SIG-M5 (cell line): ENCODE results near the gene ISYNA1.

Source experiments
- DNase-seq: peaks from one replicate; lab custom pipeline; 2025; lab: John Stamatoyannopoulos, UW

Gene ISYNA1

DNA sequence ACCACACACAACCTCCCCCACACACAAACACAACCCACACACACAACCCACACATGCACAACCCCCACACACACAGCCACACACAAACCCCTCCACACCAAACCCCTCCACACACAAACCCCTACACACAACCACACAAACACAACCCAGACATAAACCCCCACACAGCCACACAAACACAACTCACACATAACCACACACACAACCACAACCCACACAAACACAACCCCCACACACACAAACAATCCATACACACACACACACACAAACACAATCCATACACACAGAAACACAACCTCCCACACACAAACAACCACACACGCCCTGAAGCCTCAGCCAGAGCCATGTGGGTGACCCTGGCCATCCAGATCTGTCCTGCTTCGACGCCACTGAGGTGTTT lies 30.0 kb upstream of the ISYNA1 start:
- DNase-seq = no peak

DNA sequence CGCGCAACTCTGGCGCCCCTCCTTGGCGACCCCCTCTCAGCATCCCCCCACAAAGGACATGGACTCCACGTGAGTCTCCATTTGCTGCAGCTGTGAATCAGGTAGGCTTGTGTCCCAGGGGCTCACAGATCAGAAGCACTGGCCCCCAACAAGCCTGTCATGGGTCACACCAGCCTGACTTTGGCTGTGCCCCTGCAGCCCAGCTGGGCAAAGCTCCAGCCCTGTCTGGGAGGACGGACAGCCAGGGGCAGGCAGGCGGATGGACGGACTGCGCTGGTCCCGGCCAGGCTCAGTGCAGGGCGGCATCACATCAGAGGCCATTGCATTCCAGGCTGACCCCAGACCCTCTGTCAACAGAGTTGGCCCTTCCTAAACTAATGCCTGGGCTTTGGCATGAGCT lies 28.4 kb upstream of the ISYNA1 start:
- no peak for DNase-seq

- DNase-seq = no peak
Measured at GRCh38 chr19:18465964-18466339, 28.0 kb upstream of the ISYNA1 start.

- no peak for DNase-seq
Measured at GRCh38 chr19:18465214-18465963, 27.5 kb upstream of the ISYNA1 start.

DNA sequence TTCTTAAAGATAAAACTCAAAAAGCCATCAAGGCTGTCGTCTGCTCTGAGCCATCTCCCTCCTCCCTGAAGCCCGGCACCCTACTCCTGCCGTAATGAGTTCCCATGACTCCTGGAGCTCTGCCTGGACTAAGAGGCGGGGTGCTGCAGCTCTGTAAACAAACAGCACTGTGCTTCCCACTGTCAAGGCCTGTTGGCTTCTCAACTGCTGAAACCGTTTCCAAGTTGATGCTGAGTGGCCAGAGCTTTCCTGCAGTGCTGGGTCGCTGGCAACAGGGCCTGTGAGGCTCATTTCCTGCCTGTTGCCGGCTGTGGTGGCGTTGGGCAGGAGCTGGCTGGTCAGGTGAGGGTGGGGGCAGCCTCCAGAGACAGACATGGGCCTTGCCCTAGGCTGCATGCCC lies 26.7 kb upstream of the ISYNA1 start:
- no peak for DNase-seq

GRCh38 chr19:18461471-18461870 lies 23.5 kb upstream of the ISYNA1 start:
- DNase-seq = no peak

GRCh38 chr19:18460900-18461299 lies 23.0 kb upstream of the ISYNA1 start:
- no peak for DNase-seq

DNA sequence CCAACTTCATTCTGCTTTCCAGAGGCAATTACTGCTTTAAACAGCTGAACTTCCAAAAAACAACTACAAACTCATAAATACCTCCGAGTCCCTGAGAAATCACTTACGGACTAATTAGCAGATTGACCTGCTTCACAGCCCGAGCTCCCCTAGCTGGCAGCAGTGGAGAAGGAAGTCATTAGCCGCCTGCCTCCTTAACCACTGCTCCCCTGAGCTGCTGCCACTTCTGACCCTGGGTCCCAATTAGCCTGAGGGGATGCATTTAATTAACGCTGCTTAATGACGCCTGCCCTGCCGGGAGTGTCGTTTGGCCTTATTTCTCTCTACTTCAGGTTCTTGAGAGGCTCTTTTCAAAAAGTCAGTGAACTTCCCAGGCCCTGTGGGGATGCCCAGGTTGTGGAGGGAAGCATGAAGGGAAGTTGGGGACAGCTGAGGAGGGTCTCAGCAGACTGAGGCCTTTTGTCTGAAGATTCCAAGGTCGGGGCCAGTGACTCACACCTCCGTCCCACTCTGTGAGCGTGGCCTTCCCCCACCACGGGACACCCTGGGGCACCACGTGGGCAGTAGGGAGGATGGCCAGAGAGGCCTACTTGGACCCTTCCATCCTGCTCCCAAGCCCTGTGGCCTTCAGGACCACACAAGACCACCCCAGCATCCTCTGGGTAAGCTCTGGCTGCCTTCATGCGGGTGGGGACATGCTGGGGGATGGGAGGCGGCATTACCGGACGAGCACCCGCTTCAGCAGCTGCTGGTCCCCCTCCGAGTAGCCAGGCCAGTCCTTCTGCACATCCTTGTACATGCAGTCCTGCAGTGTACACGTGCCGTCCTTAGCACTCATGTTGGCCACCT lies 19.8 kb upstream of the ISYNA1 start:
- no peak for DNase-seq

DNA sequence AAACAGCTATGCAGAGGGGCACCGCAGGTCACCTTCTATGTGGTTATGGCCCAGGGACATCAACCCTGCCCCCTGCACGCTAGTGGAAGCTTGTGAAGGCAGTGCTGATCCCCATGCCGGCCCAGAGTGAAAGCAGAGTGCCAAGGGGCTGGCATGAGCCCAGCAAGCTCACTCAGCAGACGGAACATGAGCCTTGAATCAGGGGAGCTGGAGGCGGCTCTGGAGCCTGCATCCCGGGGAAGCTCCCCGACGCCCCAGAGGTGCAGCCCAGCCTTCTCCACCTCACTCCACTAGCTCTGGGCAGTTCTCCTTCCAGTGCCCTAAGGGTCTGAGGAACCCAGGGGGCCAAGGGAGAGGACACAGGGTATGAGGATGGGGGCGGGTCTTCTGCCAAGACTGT lies 19.0 kb upstream of the ISYNA1 start:
- DNase-seq = no peak

- DNase-seq = no peak
Measured at GRCh38 chr19:18456279-18456678, 18.3 kb upstream of the ISYNA1 start.

DNA sequence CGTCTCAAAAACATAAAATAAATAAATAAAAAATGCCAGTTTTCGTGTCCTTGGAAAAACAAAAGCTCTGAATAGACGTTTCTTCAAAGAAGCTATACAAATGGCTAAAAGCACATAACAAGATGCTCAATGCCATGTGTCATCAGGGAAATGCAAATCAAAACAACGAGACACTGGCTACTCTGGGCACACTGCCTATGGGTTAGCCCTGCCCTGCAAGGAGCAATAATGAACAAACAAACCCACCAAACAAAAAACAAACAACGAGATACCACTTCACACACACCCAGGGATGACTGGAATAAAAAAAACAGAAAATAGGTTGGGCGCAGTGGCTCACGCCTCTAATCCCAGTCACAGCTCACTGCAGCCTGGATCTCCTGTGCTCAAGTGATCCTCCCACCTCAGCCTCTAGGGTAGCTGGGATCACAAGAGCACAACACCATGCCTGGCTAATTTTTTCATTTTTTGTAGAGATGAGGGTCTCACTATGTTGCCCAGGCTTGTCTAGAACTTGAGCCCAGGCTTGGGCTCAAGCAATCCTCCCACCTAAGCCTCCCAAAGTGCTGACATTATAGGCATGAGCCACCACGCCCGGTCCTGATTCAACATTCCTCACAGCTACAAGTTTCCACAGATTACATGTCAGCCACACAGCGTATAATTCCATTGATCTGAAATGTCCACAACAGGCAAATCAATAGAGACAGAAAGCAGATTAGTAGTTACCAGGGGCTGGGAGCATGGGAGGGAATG lies 15.5 kb upstream of the ISYNA1 start:
- no peak for DNase-seq

DNA sequence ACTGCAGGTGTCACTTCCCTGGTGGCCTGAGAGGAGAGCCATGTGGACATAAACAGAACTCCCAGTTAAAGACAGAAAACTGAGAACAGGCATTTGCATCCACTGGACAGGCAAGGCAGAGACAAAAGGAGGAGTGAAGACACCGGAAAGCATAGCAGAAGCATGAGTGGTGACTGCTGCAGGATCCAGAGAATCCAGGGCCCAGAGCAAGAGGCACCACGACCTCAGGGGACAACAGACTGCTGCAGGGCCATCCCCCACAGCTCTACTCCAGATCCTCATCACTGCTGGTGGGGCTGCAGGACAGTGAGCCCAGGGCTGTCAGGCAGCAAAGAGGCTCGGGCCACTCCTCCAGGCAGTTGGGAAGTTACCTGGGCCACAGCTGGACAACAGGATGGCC lies 14.5 kb upstream of the ISYNA1 start:
- no peak for DNase-seq

DNA sequence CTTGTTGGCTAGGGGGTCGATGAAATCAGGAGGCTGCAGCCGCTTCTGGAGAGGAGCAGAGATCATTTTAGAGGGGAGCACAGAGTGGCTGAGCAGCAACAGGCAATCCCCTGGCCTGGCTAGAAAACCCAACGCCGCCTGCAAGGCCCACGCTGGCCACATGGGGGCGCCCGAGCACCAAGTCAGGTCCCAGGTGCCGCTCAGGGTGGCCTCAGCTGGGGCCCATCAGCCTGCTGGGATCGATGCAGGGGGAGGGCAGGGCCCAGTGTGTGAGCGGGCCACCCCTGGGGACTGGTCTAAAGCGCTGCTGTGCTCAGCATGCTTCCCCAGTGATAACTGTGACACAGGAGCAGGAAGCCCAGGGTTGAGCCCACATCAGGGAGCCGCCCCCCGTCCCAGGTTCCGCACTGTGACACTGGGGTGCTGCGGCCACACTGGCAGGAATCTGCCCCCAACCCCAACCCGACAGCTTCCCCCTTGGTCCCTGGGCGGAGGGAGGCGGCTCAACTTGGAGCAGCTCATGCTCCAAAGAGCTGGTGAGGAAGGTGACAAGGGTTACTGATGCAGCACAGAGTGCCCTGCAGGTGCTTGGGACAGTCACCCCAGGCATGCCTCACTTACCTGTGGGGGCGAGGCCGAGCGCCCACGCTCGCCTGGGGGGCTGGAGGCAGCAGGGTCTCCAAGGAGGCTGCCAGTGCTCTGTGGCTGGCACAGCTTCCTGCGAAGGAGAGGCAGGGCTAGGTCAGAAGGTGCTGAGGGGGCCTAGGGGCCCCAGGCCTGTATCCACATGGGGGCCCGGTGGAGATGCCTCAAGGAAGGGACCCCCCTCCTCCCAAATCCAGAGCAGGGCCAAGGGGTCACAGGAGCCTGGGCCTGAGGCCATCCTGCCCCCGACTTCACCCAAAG lies 13.3 kb upstream of the ISYNA1 start:
- DNase-seq = no peak

GRCh38 chr19:18450021-18450930 lies 12.3 kb upstream of the ISYNA1 start:
- DNase-seq = no peak

- DNase-seq = no peak
Measured at GRCh38 chr19:18449552-18449951, 11.6 kb upstream of the ISYNA1 start.

GRCh38 chr19:18446811-18447359 lies 9.0 kb upstream of the ISYNA1 start:
- no peak for DNase-seq

- no peak for DNase-seq
Measured at GRCh38 chr19:18446145-18446810, 8.3 kb upstream of the ISYNA1 start.

DNA sequence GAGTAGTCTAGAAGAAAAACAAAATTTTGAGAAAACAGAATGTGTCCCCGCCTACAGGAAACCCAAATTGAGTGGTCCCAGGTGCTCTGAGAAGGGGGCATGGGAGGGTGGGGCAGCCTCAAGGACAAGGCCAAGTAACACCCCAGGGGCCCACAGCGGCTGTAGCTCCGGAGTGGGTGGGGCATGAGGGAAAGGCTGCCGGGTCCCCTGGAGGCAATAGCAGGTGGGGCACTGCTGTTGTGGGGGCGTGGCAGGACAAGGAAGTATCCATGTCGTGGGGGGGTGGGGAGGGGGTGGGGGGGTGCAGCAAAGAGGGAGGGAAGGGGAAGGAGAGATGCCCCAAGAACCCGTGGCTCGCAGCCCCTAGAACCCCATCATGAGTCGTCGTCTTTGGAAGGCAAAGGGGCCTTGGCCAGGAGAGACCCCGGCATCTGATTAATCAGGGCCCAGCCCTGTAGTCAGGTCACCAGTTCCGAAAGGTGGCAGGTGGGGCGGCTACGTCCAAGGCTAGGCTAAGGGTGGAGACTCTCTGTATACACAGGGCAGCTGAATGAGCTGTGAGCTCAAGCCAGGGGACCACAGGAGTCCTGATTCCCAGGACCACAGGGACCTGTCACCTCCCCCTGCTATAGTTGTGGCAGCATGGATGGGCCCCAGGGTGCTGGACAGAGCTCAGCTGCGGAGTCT lies 7.5 kb upstream of the ISYNA1 start:
- no peak for DNase-seq

GRCh38 chr19:18444513-18444912 lies 6.6 kb upstream of the ISYNA1 start:
- no peak for DNase-seq
